Esophagus (tissue), 2 donors: Measurements from ENCODE around the gene IL16. TPM values are rescaled to one million over a fixed set of nuclear protein-coding genes. Genes with fewer than 3 reads are reported as not detected.

Experiments
- H3K27ac ChIP-seq, 2 donors: one replicate each; pipeline ENCODE4 v1.5.1; 2013; ENCODE audit warnings: low read depth in 2 of 2, mild to moderate bottlenecking in 2 of 2, inconsistent platforms in 1 of 2, low read length in 1 of 2, moderate library complexity in 1 of 2
- H3K27me3 ChIP-seq, 2 donors: one replicate each; pipeline ENCODE4 v1.6.1; 2013; ENCODE audit warnings: low read length in 2 of 2, control low read depth in 1 of 2, mild to moderate bottlenecking in 1 of 2; ENCODE audit not compliant: insufficient read depth in 2 of 2, control insufficient read depth in 1 of 2
- H3K36me3 ChIP-seq, 2 donors: one replicate each; pipeline ENCODE4 v1.6.1; 2013; ENCODE audit warnings: low read length in 1 of 2; ENCODE audit not compliant: control insufficient read depth in 2 of 2, insufficient read depth in 2 of 2
- H3K4me1 ChIP-seq, 2 donors: one replicate each; pipeline ENCODE4 v1.6.1; 2013; ENCODE audit warnings: low read length in 1 of 2; ENCODE audit not compliant: control insufficient read depth in 2 of 2, insufficient read depth in 2 of 2
- H3K4me3 ChIP-seq, 2 donors: one replicate each; pipeline ENCODE4 v1.5.1; 2013; ENCODE audit warnings: low read length in 2 of 2, mild to moderate bottlenecking in 2 of 2, low read depth in 1 of 2, moderate library complexity in 1 of 2
- H3K9me3 ChIP-seq, 2 donors: one replicate each; pipeline ENCODE4 v1.6.1; 2013; ENCODE audit warnings: mild to moderate bottlenecking in 2 of 2, low read depth in 1 of 2, low read length in 1 of 2, moderate library complexity in 1 of 2; ENCODE audit not compliant: control insufficient read depth in 2 of 2, insufficient read depth in 1 of 2
- WGBS, 2 donors: extraction: QIAGEN DNeasy Blood & Tissue Kit; methylation state at CpG; one replicate each; pipeline ENCODE4 v1.1.7; 2013; 5-methylcytosine and 5-hydroxymethylcytosine counted together
- polyA plus RNA-seq, 2 donors: library from polyadenylated mRNA; stranded (reverse); fragments of 200-250 nt; gene quantifications; one replicate each; pipeline ENCODE4 v1.2.3, GENCODE V29; 2013
- donor health status: healthy with polysubstance abuse.
- donor health status: Bipolar disorder and iron deficiency.

The IL16 gene
- polyA plus RNA-seq, 2 donors, result 2.6 to 3.1 TPM

DNA sequence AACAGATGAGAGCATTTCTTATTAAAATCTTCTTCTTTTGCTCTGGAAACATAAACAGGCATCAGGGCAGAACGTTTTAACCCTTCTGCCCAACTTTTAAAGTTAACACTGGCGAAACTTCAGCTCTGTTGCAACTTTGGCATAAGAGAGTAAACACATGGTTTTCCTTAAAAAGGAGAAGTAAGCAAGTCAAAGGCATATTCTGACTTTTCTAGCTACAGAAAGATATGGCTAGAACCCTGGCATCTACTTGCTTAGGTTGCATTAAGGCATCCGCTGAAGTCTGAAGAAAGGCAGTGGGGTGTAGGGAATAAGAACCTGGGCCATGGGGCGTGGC, 13.3 kb upstream of the IL16 start:
- H3K9me3 ChIP-seq, result no peaks in the 10 kb centered on the region
- 66 to 68% methylated on average over 4 of the region's 4 CpGs for WGBS, 2 donors
- H3K27me3 ChIP-seq, result no peaks in the 10 kb centered on the region
- H3K36me3 ChIP-seq, result no peaks in the 10 kb centered on the region
- H3K4me1 ChIP-seq, result peaks cover 0 to 4% of the 10 kb centered on the region in 2 donors
- H3K27ac ChIP-seq, result peak overlapping the region in 1 of 2 donors; percentile 38
- H3K4me3 ChIP-seq, result no peak overlapping the region

DNA sequence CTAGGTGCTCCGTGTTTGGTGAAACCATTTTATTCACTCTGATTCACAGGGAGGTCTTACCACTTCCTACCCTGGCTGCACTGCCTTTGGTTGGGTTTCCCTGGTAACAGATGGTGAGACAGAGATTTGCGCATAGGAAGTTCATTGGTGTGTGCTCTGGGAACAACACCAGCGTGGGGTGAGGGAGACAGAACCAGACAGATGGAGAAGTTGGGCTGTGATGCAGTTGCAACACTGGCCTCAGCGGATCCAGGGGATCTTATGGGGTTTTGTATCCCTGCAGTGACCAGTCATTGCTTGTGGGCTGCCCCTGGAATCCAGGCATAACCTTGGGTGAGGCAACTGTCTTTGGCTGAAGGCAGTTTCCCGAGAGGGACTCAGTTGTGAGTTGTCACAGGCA, 12.5 kb upstream of the IL16 start:
- peaks cover 0 to 4% of the 10 kb centered on the region in 2 donors for H3K4me1 ChIP-seq
- H3K9me3 ChIP-seq, result no peaks in the 10 kb centered on the region
- no peaks in the 10 kb centered on the region for H3K27me3 ChIP-seq
- no peak overlapping the region for H3K4me3 ChIP-seq
- H3K36me3 ChIP-seq, result no peaks in the 10 kb centered on the region
- H3K27ac ChIP-seq, result peak overlapping the region in 1 of 2 donors; percentile 1
- 71% methylated on average over 5 of the region's 5 CpGs for WGBS, 2 donors

DNA sequence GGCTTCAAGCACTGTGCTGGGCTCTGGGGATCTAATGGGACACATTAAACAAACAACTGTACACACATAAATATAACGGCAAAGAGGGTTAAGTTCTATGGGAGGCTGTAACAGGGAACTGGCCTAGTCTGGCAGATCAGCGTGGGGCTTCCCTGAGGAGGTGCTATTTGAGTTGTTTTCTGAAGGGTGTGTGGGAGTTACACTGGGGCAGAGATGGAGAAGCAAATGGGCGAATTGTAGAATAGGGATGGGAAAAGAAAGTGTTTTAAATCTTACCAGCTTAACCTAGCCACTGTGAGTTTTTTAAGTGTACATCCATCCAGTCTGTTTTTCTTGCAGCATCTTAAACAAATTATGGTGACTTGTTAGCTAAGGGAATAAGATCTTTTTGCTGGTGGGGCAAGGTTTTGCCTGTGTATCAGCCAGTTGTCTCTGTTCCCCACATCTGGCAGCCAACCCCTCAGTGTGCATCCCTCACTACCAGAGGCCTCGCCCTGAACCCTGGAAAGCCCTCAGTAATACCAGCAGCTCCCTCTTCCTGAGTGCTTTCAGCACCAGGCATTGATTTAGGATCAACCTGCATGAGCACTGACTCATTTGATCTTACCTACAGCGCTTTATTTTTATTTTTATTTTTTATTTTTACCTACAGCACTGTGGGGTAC, 10.9 kb upstream of the IL16 start:
- 80 to 82% methylated on average over 5 of the region's 5 CpGs for WGBS, 2 donors
- Histone ChIP-seq H3K4me1 (peaks cover 0 to 8% of the 10 kb centered on the region in 2 donors), H3K4me3 (no peak overlapping the region), H3K27ac (no peak overlapping the region), H3K9me3 (no peaks in the 10 kb centered on the region), H3K36me3 (no peaks in the 10 kb centered on the region), H3K27me3 (no peaks in the 10 kb centered on the region)

DNA sequence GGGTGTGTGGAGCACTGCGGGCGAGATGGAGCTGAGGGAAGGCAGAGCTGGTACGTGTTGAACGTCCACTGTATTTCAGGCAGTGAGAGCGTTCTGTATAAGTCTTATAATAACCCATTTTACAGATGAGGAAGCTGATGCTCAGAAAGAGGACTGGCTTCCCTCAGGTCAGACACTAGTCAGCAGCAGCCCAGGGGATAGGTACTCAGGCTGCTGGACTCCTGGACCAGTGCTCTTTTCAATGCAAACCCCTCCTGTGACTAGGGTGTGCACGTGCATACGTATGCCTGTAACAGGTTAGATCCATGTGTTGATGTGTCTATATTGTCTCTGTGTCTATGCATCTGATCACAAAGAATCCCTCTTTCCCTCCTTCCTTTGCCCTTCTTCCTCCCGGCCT, 8.3 kb upstream of the IL16 start:
- H3K36me3 ChIP-seq, result no peaks in the 10 kb centered on the region
- 92 to 94% methylated on average over 8 of the region's 8 CpGs for WGBS, 2 donors
- H3K9me3 ChIP-seq, result no peaks in the 10 kb centered on the region
- H3K27me3 ChIP-seq, result no peaks in the 10 kb centered on the region
- peaks cover 0 to 4% of the 10 kb centered on the region in 2 donors for H3K4me1 ChIP-seq
- no peak overlapping the region for H3K4me3 ChIP-seq
- no peak overlapping the region for H3K27ac ChIP-seq

DNA sequence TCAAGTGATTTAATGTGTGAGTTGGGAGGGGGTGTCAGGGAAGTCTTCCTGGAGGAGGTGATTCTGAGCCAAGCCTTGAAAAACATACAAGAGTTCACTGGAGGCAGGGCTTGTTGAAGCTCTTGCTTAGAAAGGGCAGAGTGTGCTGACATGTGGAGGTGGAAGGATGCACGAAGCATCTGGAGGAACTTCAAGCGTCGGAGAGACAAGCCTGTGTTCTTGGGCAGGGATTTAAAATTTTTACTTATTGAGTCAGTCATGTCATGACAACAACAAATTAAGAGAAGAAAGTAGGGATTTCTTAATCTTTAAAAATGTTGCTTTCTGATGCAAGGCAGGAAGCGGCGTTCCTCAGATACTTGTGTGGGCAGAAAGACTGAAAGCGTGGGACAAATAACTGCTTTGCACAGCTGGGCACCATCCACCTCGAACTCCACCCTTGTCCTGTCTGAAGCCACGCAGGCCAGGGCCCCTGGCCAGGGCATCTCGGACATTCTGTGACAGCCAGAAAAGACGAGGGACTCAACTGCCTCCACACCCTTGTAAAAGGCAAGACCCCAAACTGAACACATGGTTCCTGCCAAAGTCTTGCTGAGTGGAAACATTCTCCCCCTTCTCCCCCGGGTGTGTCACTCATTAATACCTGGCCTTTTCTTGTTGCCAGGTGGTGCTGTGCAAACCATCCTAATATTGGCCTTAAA, 6.9 kb upstream of the IL16 start:
- Histone ChIP-seq H3K4me1 (peaks cover 0 to 4% of the 10 kb centered on the region in 2 donors), H3K4me3 (no peak overlapping the region), H3K36me3 (no peaks in the 10 kb centered on the region), H3K27ac (peak overlapping the region; percentile 17 to 47), H3K27me3 (no peaks in the 10 kb centered on the region), H3K9me3 (no peaks in the 10 kb centered on the region)
- 27 to 36% methylated on average over 11 of the region's 11 CpGs for WGBS, 2 donors

DNA sequence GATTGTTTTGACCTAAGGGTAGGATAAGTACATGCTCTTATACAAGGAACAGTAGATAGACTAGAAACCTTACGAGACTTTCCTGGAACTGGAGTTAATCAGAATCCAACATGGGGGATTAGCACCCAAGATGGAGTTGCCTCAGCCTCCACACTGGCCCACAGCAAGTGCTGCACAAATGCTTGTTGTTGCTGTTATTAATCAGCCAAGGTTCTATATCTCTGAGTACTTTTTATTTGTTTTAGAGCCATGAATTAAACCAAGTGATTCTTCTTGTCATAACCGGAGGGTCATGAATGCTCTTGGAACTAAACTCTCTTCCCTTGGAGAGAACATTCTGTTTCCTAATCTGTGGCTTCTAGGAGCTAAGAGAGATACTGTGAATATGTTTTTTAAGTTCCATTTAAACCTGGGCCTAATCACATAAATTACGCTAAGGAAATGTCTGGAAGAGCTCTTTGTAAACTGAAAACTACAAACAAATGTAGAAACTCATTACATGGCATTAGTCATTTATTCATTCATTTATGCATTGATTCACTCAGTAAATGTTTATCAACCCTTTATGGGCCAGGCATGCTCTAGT, 5.7 kb upstream of the IL16 start:
- Histone ChIP-seq H3K36me3 (no peaks in the 10 kb centered on the region), H3K9me3 (no peaks in the 10 kb centered on the region), H3K27ac (peak overlapping the region in 1 of 2 donors; percentile 17), H3K4me3 (no peak overlapping the region), H3K27me3 (no peaks in the 10 kb centered on the region), H3K4me1 (peaks cover 0 to 4% of the 10 kb centered on the region in 2 donors)
- 81 to 85% methylated on average over 3 of the region's 3 CpGs for WGBS, 2 donors

DNA sequence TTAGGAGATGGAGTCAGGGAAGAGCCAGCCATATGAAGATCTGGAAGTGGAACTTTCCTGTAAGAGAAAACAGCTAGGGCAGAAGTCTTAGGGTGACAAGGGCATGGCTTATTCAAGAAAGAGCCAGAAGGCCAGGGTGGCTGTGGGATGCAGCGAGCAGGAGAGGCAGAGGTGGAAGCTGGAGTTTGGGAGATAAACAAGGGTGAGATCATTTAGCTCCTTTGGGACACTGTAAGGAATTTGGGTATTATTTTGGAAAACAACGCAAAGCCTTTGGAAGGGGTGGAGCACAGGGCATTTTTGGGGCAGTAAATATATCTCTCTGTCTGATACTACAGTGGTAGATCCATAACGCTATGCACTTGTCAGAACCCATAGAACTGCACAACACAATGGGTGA, 5.0 kb upstream of the IL16 start:
- 91 to 93% methylated on average over 3 of the region's 3 CpGs for WGBS, 2 donors
- peaks cover 0 to 4% of the 10 kb centered on the region in 2 donors for H3K4me1 ChIP-seq
- H3K36me3 ChIP-seq, result no peaks in the 10 kb centered on the region
- no peak overlapping the region for H3K27ac ChIP-seq
- H3K4me3 ChIP-seq, result no peak overlapping the region
- no peaks in the 10 kb centered on the region for H3K9me3 ChIP-seq
- H3K27me3 ChIP-seq, result no peaks in the 10 kb centered on the region

DNA sequence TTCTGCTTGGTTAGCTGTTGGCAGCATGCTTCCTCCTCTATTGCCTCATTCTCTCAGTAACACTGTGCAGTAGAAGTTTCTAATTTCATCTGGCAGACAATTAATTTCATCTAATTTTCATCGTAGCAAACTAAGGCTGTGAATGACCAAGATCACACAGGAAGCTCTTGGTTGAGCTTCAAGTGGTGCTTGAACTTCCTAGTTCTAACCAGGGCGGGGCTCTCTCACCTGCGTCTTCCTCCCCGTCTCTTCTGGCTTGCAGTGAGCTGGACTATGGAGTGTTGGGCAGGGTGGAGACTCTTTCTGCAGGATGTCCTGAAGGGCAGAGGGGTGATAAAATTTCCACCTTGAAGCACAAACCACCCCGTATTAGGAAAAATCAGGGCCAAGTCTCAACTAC, 2.0 kb upstream of the IL16 start:
- Histone ChIP-seq H3K36me3 (no peaks in the 10 kb centered on the region), H3K27ac (no peak overlapping the region), H3K9me3 (no peaks in the 10 kb centered on the region), H3K4me1 (peaks cover 0 to 7% of the 10 kb centered on the region in 2 donors), H3K27me3 (no peaks in the 10 kb centered on the region), H3K4me3 (no peak overlapping the region)
- WGBS, 2 donors, result 71% methylated on average over 5 of the region's 5 CpGs

DNA sequence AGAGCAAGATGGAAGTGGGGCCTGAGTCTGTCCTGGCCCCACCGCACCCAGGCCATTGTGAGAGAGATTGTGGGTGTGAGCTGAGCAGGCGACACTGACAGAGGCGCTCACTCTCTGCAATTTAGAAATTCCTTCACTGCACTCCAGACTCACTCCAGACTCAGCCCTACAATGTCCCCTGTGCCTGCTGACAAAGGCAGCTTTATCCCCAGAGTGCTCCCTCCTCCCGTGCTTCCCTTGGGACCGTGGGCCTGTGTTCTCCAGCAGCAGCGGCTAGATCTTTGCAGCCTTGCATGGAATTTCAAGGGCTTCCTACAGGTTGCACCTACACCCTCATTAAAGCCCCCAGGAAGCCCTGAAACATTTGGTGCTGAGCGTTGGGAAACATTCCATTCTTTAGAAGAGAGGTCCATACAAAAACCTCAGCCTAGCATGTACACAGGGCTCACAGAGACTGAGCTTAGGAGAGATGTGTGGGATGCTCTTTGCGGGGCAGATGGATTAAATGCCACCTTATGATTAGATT, 1.3 kb upstream of the IL16 start:
- H3K9me3 ChIP-seq, result no peaks in the 10 kb centered on the region
- no peaks in the 10 kb centered on the region for H3K27me3 ChIP-seq
- no peak overlapping the region for H3K27ac ChIP-seq
- no peaks in the 10 kb centered on the region for H3K36me3 ChIP-seq
- WGBS, 2 donors, result 77 to 78% methylated on average over 8 of the region's 8 CpGs
- peaks cover 0 to 3% of the 10 kb centered on the region in 2 donors for H3K4me1 ChIP-seq
- no peak overlapping the region for H3K4me3 ChIP-seq
